H1 (cell line): Measurements from ENCODE around the gene NOL12.

Experiments used
- ASH2L ChIP-seq: fragments of 200-600, 300-600 bp; sonication (generic); IDR thresholded peaks from one replicate; pipeline ENCODE4 v1.7.1; 2017; ENCODE audit warnings: low read length
- ATF3 ChIP-seq: IDR thresholded peaks from 2 replicates; pipeline ENCODE4 v1.6.1; 2011; ENCODE audit warnings: low read depth, mild to moderate bottlenecking, low read length; ENCODE audit not compliant: insufficient read depth
- CBX8 ChIP-seq: fragments of 300-800, 300-1000 bp; sonication (generic); IDR thresholded peaks from 2 replicates; pipeline ENCODE4 v1.7.1; 2016; ENCODE audit warnings: low read depth, low read length, borderline replicate concordance
- CTCF ChIP-seq, 3 experiments: IDR thresholded peaks; 1 replicate in 2 of 3; 2 replicates in 1 of 3; pipeline versions ENCODE4 v1.5.1 to v1.6.1; 2011; ENCODE audit warnings: low read length in 3 of 3, mild to moderate bottlenecking in 3 of 3, inconsistent platforms in 2 of 3, low read depth in 1 of 3, moderate library complexity in 1 of 3; ENCODE audit not compliant: insufficient read depth in 1 of 3; ENCODE audit errors: control extremely low read depth in 1 of 3
- EP300 ChIP-seq, 2 experiments: IDR thresholded peaks; 1 replicate in 1 of 2; 2 replicates in 1 of 2; pipeline ENCODE4 v1.6.1; 2011 to 2012; ENCODE audit warnings: low read depth in 2 of 2, low read length in 2 of 2, mild to moderate bottlenecking in 2 of 2, borderline replicate concordance in 1 of 2, inconsistent platforms in 1 of 2, moderate library complexity in 1 of 2
- GTF2F1 ChIP-seq: IDR thresholded peaks from 2 replicates; pipeline ENCODE4 v1.6.1; 2012; ENCODE audit warnings: low read depth, low read length, improper control_type of control experiment, borderline replicate concordance
- HDAC6 ChIP-seq: IDR thresholded peaks from one replicate; pipeline ENCODE4 v1.7.1; 2012; ENCODE audit warnings: low read depth, mild to moderate bottlenecking, inconsistent platforms, low read length, moderate library complexity
- POLR2A ChIP-seq, 2 experiments: IDR thresholded peaks; 1 replicate in 1 of 2; 2 replicates in 1 of 2; pipeline ENCODE4 v1.6.1; 2011; ENCODE audit warnings: low read depth in 2 of 2, low read length in 2 of 2, mild to moderate bottlenecking in 2 of 2; ENCODE audit errors: control extremely low read depth in 1 of 2
- SUZ12 ChIP-seq: fragments of 200-600 bp; sonication (generic); IDR thresholded peaks from 2 replicates; pipeline ENCODE4 v1.6.1; 2012; ENCODE audit warnings: mild to moderate bottlenecking, inconsistent platforms, low read length, moderate library complexity, mixed read lengths

- TF ChIP-seq CTCF (IDR thresholded peaks at IDR 0.05; ENCODE audit: control extremely low read depth in 1 of 3, insufficient read depth in 1 of 3, low read depth in 1 of 3, low read length in 3 of 3) (no peak), POLR2A (IDR thresholded peaks at IDR 0.05; ENCODE audit: control extremely low read depth in 1 of 2, low read depth in 2 of 2, low read length in 2 of 2) (no peak), SUZ12 (no peak), CBX8 (no peak), EP300 (IDR thresholded peaks at IDR 0.05; ENCODE audit: borderline replicate concordance in 1 of 2, low read depth in 2 of 2, low read length in 2 of 2) (no peak), ATF3 (no peak), ASH2L (no peak), GTF2F1 (no peak), HDAC6 (no peak)
Observed at GRCh38 chr22:37662039-37662438, 24.1 kb upstream of the NOL12 start.
